Aorta (tissue), 5 donors: Measurements from ENCODE around the gene THSD4. TPM values are rescaled to one million over a fixed set of nuclear protein-coding genes. Genes with fewer than 3 reads are reported as not detected.

ENCODE experiments used
- ATAC-seq: fragments of 200-7000 bp; cut with Tn5 transposase; one replicate; pipeline ENCODE4 v1.9.1; 2022; ENCODE audit warnings: moderate library complexity; ENCODE audit not compliant: low FRiP score
- DNase-seq, 2 donors: peaks; one replicate each; pipeline ENCODE4 v3.0.0-alpha.2; 2020
- H3K27ac ChIP-seq, 2 donors: one replicate each; pipeline ENCODE4 v1.5.1; 2013; ENCODE audit warnings: low read length in 2 of 2, mild to moderate bottlenecking in 2 of 2, moderate library complexity in 2 of 2, control low read depth in 1 of 2, inconsistent platforms in 1 of 2, low read depth in 1 of 2
- H3K27me3 ChIP-seq, 2 donors: one replicate each; pipeline ENCODE4 v1.6.1; 2013; ENCODE audit warnings: control low read depth in 1 of 2, low read length in 1 of 2, mild to moderate bottlenecking in 1 of 2, moderate library complexity in 1 of 2; ENCODE audit not compliant: insufficient read depth in 2 of 2, control insufficient read depth in 1 of 2
- H3K36me3 ChIP-seq, 2 donors: one replicate each; pipeline ENCODE4 v1.6.1; 2013; ENCODE audit warnings: control low read depth in 1 of 2, low read length in 1 of 2, mild to moderate bottlenecking in 1 of 2; ENCODE audit not compliant: insufficient read depth in 2 of 2, control insufficient read depth in 1 of 2
- H3K4me1 ChIP-seq, 2 donors: one replicate each; pipeline ENCODE4 v1.6.1; 2013; ENCODE audit warnings: low read length in 2 of 2, control low read depth in 1 of 2, mild to moderate bottlenecking in 1 of 2, moderate library complexity in 1 of 2; ENCODE audit not compliant: insufficient read depth in 2 of 2, control insufficient read depth in 1 of 2
- H3K4me3 ChIP-seq, 2 donors: one replicate each; pipeline ENCODE4 v1.5.1; 2013; ENCODE audit warnings: low read length in 2 of 2, control low read depth in 1 of 2, mild to moderate bottlenecking in 1 of 2
- H3K9me3 ChIP-seq: one replicate; pipeline ENCODE4 v1.6.1; 2013; ENCODE audit warnings: mild to moderate bottlenecking, low read length; ENCODE audit not compliant: control insufficient read depth
- WGBS, 2 donors: extraction: QIAGEN DNeasy Blood & Tissue Kit; methylation state at CpG; one replicate each; pipeline ENCODE4 v1.1.7; 2013; 5-methylcytosine and 5-hydroxymethylcytosine counted together
- intact Hi-C, 2 donors: fragments of 100-400 bp; cut with DNase I; formaldehyde crosslinking; loops; one replicate each; pipeline versions ENCODE4 v1.14.2 to v1.15.0; 2022
- polyA plus RNA-seq, 2 donors: library from polyadenylated mRNA; stranded (reverse); fragments of 200-250 nt; gene quantifications; one replicate each; pipeline ENCODE4 v1.2.3, GENCODE V29; 2013
- total RNA-seq, 2 donors: library from RNA; stranded (reverse); fragmentation: NEBNext Ultra II Directional; extraction: Animal tissue kit (Norgen Biotek cat#: 25700); gene quantifications; one replicate each; pipeline ENCODE4 v1.2.1, GENCODE V29; 2021
- donor health status: healthy with polysubstance abuse.
- donor health status: Bipolar disorder and iron deficiency.
- donor health status: DM: no; HTN: no; CAD: no.
- donor health status: DM: no; HTN: no; CAD: no.
- donor health status: DM: yes; HTN: yes; CAD: no.

THSD4 gene
- total and polyA plus RNA-seq, 4 donors, result 6.3 to 143 (median 30.3) TPM

GRCh38 chr15:71591057-71591456 is 475.8 kb downstream of the THSD4 start:
- H3K36me3 ChIP-seq, result no peaks in the 10 kb centered on the region
- intact Hi-C loops, result loop anchor here in 1 of 2 donors (10.0 kb wide), 1 partner anchor 54 kb away; no protein-coding TSS in a partner anchor
- H3K27ac ChIP-seq, result no peak overlapping the region
- no peak for ATAC-seq
- no peaks in the 10 kb centered on the region for H3K27me3 ChIP-seq
- no peak overlapping the region for H3K4me3 ChIP-seq
- H3K4me1 ChIP-seq, result no peaks in the 10 kb centered on the region
- H3K9me3 ChIP-seq, result no peaks in the 10 kb centered on the region
- WGBS, 2 donors, result 95 to 98% methylated on average over 3 of the region's 3 CpGs
- no peak for DNase-seq

- Histone ChIP-seq H3K27me3 (no peaks in the 10 kb centered on the region), H3K27ac (no peak overlapping the region), H3K36me3 (no peaks in the 10 kb centered on the region), H3K9me3 (no peaks in the 10 kb centered on the region), H3K4me1 (peaks cover 0 to 5% of the 10 kb centered on the region in 2 donors), H3K4me3 (no peak overlapping the region)
- ATAC-seq (no peak), DNase-seq (no peak)
- WGBS, 2 donors, result 70 to 80% methylated on average over 6 of the region's 6 CpGs
- intact Hi-C loops, result loop anchor here in 1 of 2 donors (10.0 kb wide), 1 partner anchor 53 kb away; no protein-coding TSS in a partner anchor
Measured at GRCh38 chr15:71592203-71592602, 476.9 kb downstream of the THSD4 start.

- DNase-seq (no peak), ATAC-seq (no peak)
- Histone ChIP-seq H3K9me3 (no peaks in the 10 kb centered on the region), H3K27me3 (no peaks in the 10 kb centered on the region), H3K36me3 (no peaks in the 10 kb centered on the region), H3K4me3 (no peak overlapping the region), H3K27ac (no peak overlapping the region), H3K4me1 (peaks cover 4 to 10% of the 10 kb centered on the region in 2 donors)
- WGBS, 2 donors, result 89 to 97% methylated on average over 6 of the region's 6 CpGs
- intact Hi-C loops, result loop anchor here in 1 of 2 donors (10.0 kb wide), 1 partner anchor 49 kb away; no protein-coding TSS in a partner anchor
Measured at GRCh38 chr15:71595846-71596553, 480.7 kb downstream of the THSD4 start.

GRCh38 chr15:71596672-71597071 is 481.4 kb downstream of the THSD4 start:
- 3 to 5% methylated on average over 4 of the region's 4 CpGs for WGBS, 2 donors
- Histone ChIP-seq H3K27me3 (no peaks in the 10 kb centered on the region), H3K4me3 (no peak overlapping the region), H3K36me3 (no peaks in the 10 kb centered on the region), H3K4me1 (peaks cover 4 to 10% of the 10 kb centered on the region in 2 donors), H3K27ac (peak overlapping the region in 1 of 2 donors; percentile 76), H3K9me3 (no peaks in the 10 kb centered on the region)
- intact Hi-C loops, result loop anchor here in 1 of 2 donors (10.0 kb wide), 1 partner anchor 48 kb away; no protein-coding TSS in a partner anchor
- ATAC-seq, result peak; percentile 79
- DNase-seq, result peak in 1 of 2 donors; percentile 61

GRCh38 chr15:71597126-71597525 is 481.9 kb downstream of the THSD4 start:
- intact Hi-C loops, result loop anchor here in 1 of 2 donors (10.0 kb wide), 1 partner anchor 48 kb away; no protein-coding TSS in a partner anchor
- no peak for ATAC-seq
- no peaks in the 10 kb centered on the region for H3K36me3 ChIP-seq
- H3K4me3 ChIP-seq, result no peak overlapping the region
- WGBS, 2 donors, result 22 to 32% methylated on average over 3 of the region's 3 CpGs
- DNase-seq, result no peak
- H3K27me3 ChIP-seq, result no peaks in the 10 kb centered on the region
- no peaks in the 10 kb centered on the region for H3K9me3 ChIP-seq
- peaks cover 4 to 10% of the 10 kb centered on the region in 2 donors for H3K4me1 ChIP-seq
- H3K27ac ChIP-seq, result peak overlapping the region in 1 of 2 donors; percentile 69

- no peak overlapping the region for H3K4me3 ChIP-seq
- H3K27ac ChIP-seq, result peak overlapping the region; percentile 17 to 76
- peaks cover 4 to 10% of the 10 kb centered on the region in 2 donors for H3K4me1 ChIP-seq
- ATAC-seq (no peak), DNase-seq (no peak)
- 84 to 87% methylated on average over 8 of the region's 8 CpGs for WGBS, 2 donors
- H3K36me3 ChIP-seq, result no peaks in the 10 kb centered on the region
- H3K27me3 ChIP-seq, result no peaks in the 10 kb centered on the region
- intact Hi-C loops, result loop anchor here in 1 of 2 donors (10.0 kb wide), 1 partner anchor 47 kb away; no protein-coding TSS in a partner anchor
- H3K9me3 ChIP-seq, result no peaks in the 10 kb centered on the region
Measured at GRCh38 chr15:71597637-71598036, 482.4 kb downstream of the THSD4 start.

- ATAC-seq (no peak), DNase-seq (no peak)
- Histone ChIP-seq H3K27ac (no peak overlapping the region), H3K36me3 (no peaks in the 10 kb centered on the region), H3K4me1 (peaks cover 4 to 10% of the 10 kb centered on the region in 2 donors), H3K27me3 (no peaks in the 10 kb centered on the region), H3K4me3 (no peak overlapping the region), H3K9me3 (no peaks in the 10 kb centered on the region)
- WGBS, 2 donors, result 93 to 96% methylated on average over 6 of the region's 6 CpGs
- intact Hi-C loops, result loop anchor here in 1 of 2 donors (10.0 kb wide), 1 partner anchor 46 kb away; no protein-coding TSS in a partner anchor
Measured at GRCh38 chr15:71598741-71599140, 483.5 kb downstream of the THSD4 start.

- no peaks in the 10 kb centered on the region for H3K9me3 ChIP-seq
- no peak overlapping the region for H3K4me3 ChIP-seq
- no peak for DNase-seq
- no peaks in the 10 kb centered on the region for H3K36me3 ChIP-seq
- no peak overlapping the region for H3K27ac ChIP-seq
- intact Hi-C loops, result loop anchor here in 1 of 2 donors (10.0 kb wide), 1 partner anchor 45 kb away; no protein-coding TSS in a partner anchor
- no peaks in the 10 kb centered on the region for H3K27me3 ChIP-seq
- no peak for ATAC-seq
- WGBS, 2 donors, result 42 to 46% methylated on average over 9 of the region's 9 CpGs
- peaks cover 4 to 10% of the 10 kb centered on the region in 2 donors for H3K4me1 ChIP-seq
Measured at GRCh38 chr15:71599418-71600151, 484.3 kb downstream of the THSD4 start.
